OCI-LY7 (cell line): Measurements from ENCODE around the gene METRN. TPM values are rescaled to one million over a fixed set of nuclear protein-coding genes. Genes with fewer than 3 reads are reported as not detected.

Source experiments
- BruUV-seq: library from RNA; stranded (reverse); fragments of 400-500 nt; replicated peaks from 2 replicates; lab custom pipeline; 2021; lab: Mats Ljungman, UMichigan
- CTCF ChIA-PET: fragments of 300-600 bp; sonication (Branson Sonifier 250); formaldehyde crosslinking; loops from one replicate; lab custom pipeline; 2022; ENCODE audit warnings: antibody characterized with exemption; ENCODE audit not compliant: unreplicated experiment; lab: Charles Lee
- POLR2A ChIA-PET: fragments of 300-600 bp; sonication (Branson Sonifier 250); formaldehyde crosslinking; loops from one replicate; lab custom pipeline; 2022; ENCODE audit warnings: antibody characterized with exemption; lab: Charles Lee
- DNase-seq: peaks from one replicate; pipeline ENCODE4 v3.0.0-alpha.2; 2015; ENCODE audit warnings: low spot score
- H2AFZ ChIP-seq: fragments of 200-600 bp; sonication (generic), shearing (Covaris generic); 2 replicates; pipeline ENCODE4 v1.6.1; 2014; ENCODE audit warnings: mild to moderate bottlenecking, antibody characterized with exemption, low read length, moderate library complexity
- H3K27ac ChIP-seq: fragments of 200-600 bp; sonication (generic); 2 replicates; pipeline ENCODE4 v1.5.1; 2014; ENCODE audit warnings: mixed run types, low read depth, mild to moderate bottlenecking, moderate library complexity, low read length, inconsistent platforms; ENCODE audit not compliant: poor library complexity, severe bottlenecking
- H3K36me3 ChIP-seq: fragments of 200-600 bp; sonication (generic); 2 replicates; pipeline ENCODE4 v1.6.1; 2014; ENCODE audit warnings: mild to moderate bottlenecking, antibody characterized with exemption, low read length, moderate library complexity, mixed read lengths; ENCODE audit not compliant: insufficient read depth
- H3K4me1 ChIP-seq: fragments of 200-600 bp; sonication (generic); 2 replicates; pipeline ENCODE4 v1.5.1; 2014; ENCODE audit warnings: mild to moderate bottlenecking, low read length; ENCODE audit not compliant: insufficient read depth, poor library complexity, severe bottlenecking
- H3K4me2 ChIP-seq: fragments of 200-600 bp; sonication (generic); 2 replicates; pipeline ENCODE4 v1.6.1; 2014; ENCODE audit warnings: mild to moderate bottlenecking, low read length
- H3K4me3 ChIP-seq: fragments of 200-600 bp; sonication (generic); 2 replicates; pipeline ENCODE4 v1.5.1; 2014; ENCODE audit warnings: mild to moderate bottlenecking, low read depth, low read length; ENCODE audit not compliant: poor library complexity, severe bottlenecking
- H3K79me2 ChIP-seq: fragments of 200-600 bp; sonication (generic); 2 replicates; pipeline ENCODE4 v1.6.1; 2016; ENCODE audit warnings: low read depth, mild to moderate bottlenecking, low read length, moderate library complexity, mixed read lengths; ENCODE audit not compliant: insufficient read depth
- H3K9me2 ChIP-seq: fragments of 200-600 bp; sonication (generic); 2 replicates; pipeline ENCODE4 v1.6.1; 2016; ENCODE audit warnings: mild to moderate bottlenecking, low read length, mixed read lengths; ENCODE audit not compliant: insufficient read depth
- H3K9me3 ChIP-seq: fragments of 200-600 bp; sonication (generic); 2 replicates; pipeline ENCODE4 v1.6.1; 2014; ENCODE audit warnings: mild to moderate bottlenecking, mixed run types, low read length, mixed read lengths
- H4K20me1 ChIP-seq: fragments of 200-600 bp; sonication (generic); 2 replicates; pipeline ENCODE4 v1.6.1; 2014; ENCODE audit warnings: mild to moderate bottlenecking, antibody characterized with exemption, low read length, moderate library complexity, mixed read lengths; ENCODE audit not compliant: insufficient read depth
- CTCF ChIP-seq: fragments of 200-600 bp; sonication (generic); conservative IDR thresholded peaks from 2 replicates; pipeline ENCODE4 v1.5.1; 2014; ENCODE audit warnings: mild to moderate bottlenecking, antibody characterized with exemption, low read length, moderate library complexity, mixed read lengths
- EZH2phosphoT487 ChIP-seq: fragments of 200-600 bp; sonication (generic); IDR thresholded peaks from 2 replicates; pipeline ENCODE4 v1.6.1; 2018; ENCODE audit warnings: low read depth, borderline replicate concordance, mild to moderate bottlenecking, mixed run types, antibody characterized with exemption, low read length, moderate library complexity, mixed read lengths
- intact Hi-C: fragments of 100-400 bp; cut with micrococcal nuclease; formaldehyde crosslinking; loops from one replicate; pipeline ENCODE4 v1.10.0; 2022; ENCODE audit not compliant: unreplicated experiment
- total RNA-seq, 2 experiments: library from RNA; depleted of rRNA in 1 of 2; stranded (reverse); fragments of >200 nt in 1 of 2; shearing (Covaris generic) in 1 of 2; gene quantifications; 2 replicates each; pipeline ENCODE4 v1.2.3, GENCODE V29; 2014 to 2022

Gene METRN
- total RNA-seq, 2 experiments from 2014 or later: 14.4 to 15.9 TPM

DNA sequence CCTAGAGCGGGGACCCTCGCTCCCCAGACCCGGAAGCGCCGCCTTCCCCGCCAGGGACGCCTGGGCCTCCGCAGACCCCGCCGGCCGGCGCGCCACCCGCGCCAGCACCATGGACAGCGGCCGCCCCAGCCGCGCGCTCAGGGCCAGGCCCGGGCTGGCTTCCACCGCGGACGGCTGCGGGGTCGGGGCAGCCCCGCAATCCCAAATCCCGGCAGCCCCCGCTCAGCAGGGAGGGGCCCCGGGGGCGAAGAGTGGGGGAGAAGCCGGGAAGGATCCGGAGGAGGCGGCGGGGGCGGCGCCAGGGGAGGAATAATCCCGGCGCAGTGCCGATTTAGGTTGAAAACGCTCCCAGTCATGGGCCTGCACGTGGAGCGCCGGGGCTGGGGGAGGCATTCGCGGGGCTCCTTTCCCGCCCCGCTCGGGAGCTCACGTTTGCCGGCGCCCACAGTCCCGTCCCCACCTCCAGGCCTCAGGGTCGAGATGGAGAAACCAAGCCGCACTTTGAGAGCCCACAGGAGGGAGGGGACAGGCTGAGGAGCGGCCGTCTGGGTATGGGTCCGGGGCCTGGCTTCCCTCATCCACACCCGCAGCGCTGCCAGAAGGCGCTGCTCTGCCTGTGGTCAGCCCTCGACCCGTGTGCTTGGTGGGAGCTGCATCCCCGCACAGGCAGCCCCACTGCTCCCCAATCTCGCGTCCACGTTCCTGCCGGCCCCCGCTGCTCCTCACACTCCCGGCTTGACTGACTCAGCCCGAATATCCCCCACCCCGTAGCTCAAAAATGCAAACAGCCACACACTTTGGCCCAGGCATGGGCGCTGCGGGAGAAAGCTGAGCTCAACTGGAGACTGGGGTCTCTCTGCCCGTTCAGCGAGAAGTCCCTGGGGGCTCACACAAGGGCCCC is 14.0 kb upstream of the METRN start:
- no peak overlapping the region for H3K4me2 ChIP-seq

DNA sequence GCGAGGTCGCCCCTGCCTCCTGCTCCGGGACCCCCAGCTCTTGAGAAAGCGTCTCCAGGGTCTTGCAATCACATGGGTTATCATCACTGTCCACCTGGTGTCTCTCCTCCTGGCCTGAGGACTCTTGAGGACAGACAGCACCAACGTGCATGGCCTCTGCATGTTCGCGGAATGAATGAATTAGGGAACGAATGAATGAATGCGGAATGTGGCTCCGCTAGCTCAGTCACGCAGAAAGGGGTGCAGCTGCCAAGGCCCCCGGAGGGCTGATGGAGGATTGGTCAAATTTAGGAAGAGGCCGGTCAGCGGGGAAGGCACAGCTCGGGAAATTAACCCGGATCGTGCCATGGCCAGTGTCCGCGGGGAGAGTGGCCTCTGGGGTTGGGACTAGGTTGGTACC is 12.6 kb upstream of the METRN start:
- CTCF ChIA-PET: no interaction called here
- no peak overlapping the region for H3K4me2 ChIP-seq
- H3K27ac ChIP-seq: no peak overlapping the region
- H2AFZ ChIP-seq: no peak overlapping the region
- intact Hi-C loops: no loop called here
- no peaks in the 10 kb centered on the region for H4K20me1 ChIP-seq
- POLR2A ChIA-PET: no interaction called here
- H3K9me3 ChIP-seq: no peaks in the 10 kb centered on the region
- no peaks in the 10 kb centered on the region for H3K4me1 ChIP-seq
- no peaks in the 10 kb centered on the region for H3K9me2 ChIP-seq
- H3K36me3 ChIP-seq: no peaks in the 10 kb centered on the region
- no peak for TF ChIP-seq EZH2phosphoT487
- no peak for TF ChIP-seq CTCF
- no peak overlapping the region for H3K4me3 ChIP-seq
- no peaks in the 10 kb centered on the region for H3K79me2 ChIP-seq
- BruUV-seq: no TSS peak
- DNase-seq: no peak

More for the DNA sequence above, 14.0 kb upstream of the METRN start:
- Histone ChIP-seq H3K4me3 (no peak overlapping the region), H3K9me2 (no peaks in the 10 kb centered on the region), H3K4me1 (no peaks in the 10 kb centered on the region), H3K9me3 (no peaks in the 10 kb centered on the region), H3K36me3 (no peaks in the 10 kb centered on the region), H2AFZ (no peak overlapping the region), H3K79me2 (no peaks in the 10 kb centered on the region), H3K27ac (no peak overlapping the region), H4K20me1 (no peaks in the 10 kb centered on the region)
- POLR2A ChIA-PET: no interaction called here
- intact Hi-C loops: no loop called here
- no peak for DNase-seq
- TF ChIP-seq CTCF (no peak), EZH2phosphoT487 (no peak)
- no TSS peak for BruUV-seq
- CTCF ChIA-PET: no interaction called here

GRCh38 chr16:703406-703805 is 11.5 kb upstream of the METRN start:
- no peak for DNase-seq
- no peak overlapping the region for H3K27ac ChIP-seq
- no peak overlapping the region for H3K4me2 ChIP-seq
- no peaks in the 10 kb centered on the region for H3K79me2 ChIP-seq
- no peaks in the 10 kb centered on the region for H3K9me2 ChIP-seq
- H3K4me1 ChIP-seq: no peaks in the 10 kb centered on the region
- no peak overlapping the region for H2AFZ ChIP-seq
- no peaks in the 10 kb centered on the region for H3K9me3 ChIP-seq
- no peaks in the 10 kb centered on the region for H3K36me3 ChIP-seq
- TF ChIP-seq EZH2phosphoT487: no peak
- TF ChIP-seq CTCF: no peak
- POLR2A ChIA-PET: no interaction called here
- no peaks in the 10 kb centered on the region for H4K20me1 ChIP-seq
- H3K4me3 ChIP-seq: no peak overlapping the region
- BruUV-seq: no TSS peak
- CTCF ChIA-PET: no interaction called here
- intact Hi-C loops: no loop called here
